HG02642 (cell line): Measurements from ENCODE around the gene REXO1.

Experiments
- ATAC-seq: cut with Tn5 transposase; IDR thresholded peaks from one replicate; pipeline ENCODE4 v1.9.1; 2021; ENCODE audit warnings: mild to moderate bottlenecking; ENCODE audit not compliant: unreplicated experiment, poor library complexity

REXO1 gene

GRCh38 chr19:1817553-1818179 is 30.6 kb downstream of the REXO1 start:
- ATAC-seq, result no peak

GRCh38 chr19:1816530-1817298 is 31.6 kb downstream of the REXO1 start:
- no peak for ATAC-seq

GRCh38 chr19:1815605-1816529 is 32.4 kb downstream of the REXO1 start:
- ATAC-seq, result no peak

- ATAC-seq, result no peak
Observed at GRCh38 chr19:1814833-1815604, 33.3 kb downstream of the REXO1 start.

GRCh38 chr19:1814391-1814790 is 33.9 kb downstream of the REXO1 start:
- no peak for ATAC-seq

- ATAC-seq, result no peak
Observed at GRCh38 chr19:1813192-1814182, 34.8 kb downstream of the REXO1 start.

- peak; percentile 71 for ATAC-seq
Observed at GRCh38 chr19:1812426-1813191, 35.7 kb downstream of the REXO1 start.

GRCh38 chr19:1811942-1812425 is 36.3 kb downstream of the REXO1 start, which contains the start of gene ATP8B3:
Gene ATP8B3 (minus strand): TSS chr19:1812276. CDS start chr19:1811736, 540 bp downstream.
- ATAC-seq, result peak; percentile 20

- no peak for ATAC-seq
Observed at GRCh38 chr19:1811472-1811894, 36.8 kb downstream of the REXO1 start.

GRCh38 chr19:1810439-1811160 is 37.7 kb downstream of the REXO1 start:
- no peak for ATAC-seq

GRCh38 chr19:1809678-1810077 is 38.6 kb downstream of the REXO1 start:
- ATAC-seq, result no peak

GRCh38 chr19:1808395-1808731 is 39.9 kb downstream of the REXO1 start:
- ATAC-seq, result no peak

- no peak for ATAC-seq
Observed at GRCh38 chr19:1807695-1808394, 40.4 kb downstream of the REXO1 start.

- ATAC-seq, result no peak
Observed at GRCh38 chr19:1807030-1807694, 41.1 kb downstream of the REXO1 start.

GRCh38 chr19:1806184-1807029 is 41.9 kb downstream of the REXO1 start:
- ATAC-seq, result no peak
